Testis (tissue), 5 donors: Measurements from ENCODE around the gene ZNF532. TPM values are rescaled to one million over a fixed set of nuclear protein-coding genes. Genes with fewer than 3 reads are reported as not detected.
A peak's percentile ranks its signal among the peaks of the same experiment; 100 is the strongest.

Experiments used
- DNase-seq: peaks from one replicate; pipeline ENCODE4 v3.0.0-alpha.2; 2019
- H3K27ac ChIP-seq, 2 donors: fragments of 200-600 bp; sonication (generic); one replicate each; pipeline ENCODE4 v1.5.1; 2019
- H3K27me3 ChIP-seq: fragments of 200-600 bp; sonication (generic); one replicate; pipeline ENCODE4 v1.5.1; 2019
- H3K36me3 ChIP-seq: fragments of 200-600 bp; sonication (generic); one replicate; pipeline ENCODE4 v1.5.1; 2017; ENCODE audit warnings: low read depth; ENCODE audit errors: missing control alignments
- H3K4me1 ChIP-seq: fragments of 200-600 bp; sonication (generic); one replicate; pipeline ENCODE4 v1.5.1; 2019
- H3K4me3 ChIP-seq, 2 donors: fragments of 200-600 bp; sonication (generic); one replicate each; pipeline ENCODE4 v1.5.1; 2017 to 2019
- H3K9me3 ChIP-seq: fragments of 200-600 bp; sonication (generic); one replicate; pipeline ENCODE4 v1.5.1; 2017
- CTCF ChIP-seq, 3 experiments: fragments of 450-650 bp in 2 of 3; fragments of 200-600 bp in 1 of 3; sonication (generic) in 1 of 3; IDR thresholded peaks; one replicate each; pipeline ENCODE4 v1.5.1; 2016 to 2019; ENCODE audit warnings: antibody characterized with exemption in 3 of 3, mild to moderate bottlenecking in 2 of 3, moderate library complexity in 1 of 3
- POLR2A ChIP-seq: fragments of 450-650 bp; IDR thresholded peaks from one replicate; pipeline ENCODE4 v1.6.1; 2017; ENCODE audit warnings: antibody characterized with exemption, mild to moderate bottlenecking, moderate library complexity
- WGBS, 2 donors: methylation state at CpG; one replicate each; pipeline ENCODE4 v1.1.5; 2018; 5-methylcytosine and 5-hydroxymethylcytosine counted together
- intact Hi-C: fragments of 100-400 bp; cut with DNase I; formaldehyde crosslinking; loops from one replicate; pipeline ENCODE4 v1.15.1; 2023; ENCODE audit warnings: low total_unique reads
- long read RNA-seq, 2 donors: transcript quantifications; one replicate each; lab custom pipeline, GENCODE V29; 2026
- polyA plus RNA-seq: library from polyadenylated mRNA; stranded (reverse); fragments of 350-450 nt; fragmentation: Illumina TruSeq; extraction: RNeasy Lipid Tissue Mini Kit (QIAGEN cat#74804); gene quantifications from one replicate; pipeline ENCODE4 v1.2.3, GENCODE V29; 2014; ENCODE audit warnings: low read depth, low replicate concordance; ENCODE audit not compliant: insufficient read depth
- total RNA-seq, 2 donors: library from RNA; depleted of rRNA; stranded (reverse); fragments of >200 nt; gene quantifications; one replicate each; pipeline ENCODE4 v1.2.3, GENCODE V29; 2016

ZNF532 gene
- total RNA-seq (100 to 1,000 TPM; 122 to 131 TPM), polyA plus RNA-seq (64.0 TPM)
- long read RNA-seq, donor 1, full-length matches to known transcripts, result 17 of 17 reads
- long read RNA-seq, donor 1, partial matches to known transcripts, result 0 of 17 reads
- long read RNA-seq, donor 1, other reads (novel, unspliced or antisense), result 0 of 17 reads
- long read RNA-seq, donor 2, transcript ZNF532-203 (4 exons, 561 nt), result major isoform, 5 of 9 reads
- long read RNA-seq, donor 2, partial matches to known transcripts, result 0 of 9 reads
- long read RNA-seq, donor 2, other reads (novel, unspliced or antisense), result 0 of 9 reads

- Histone ChIP-seq H3K4me3 (peak within 1 kb of the TSS; percentile 64 to 66), H3K4me1 (peaks cover 66% of the 10 kb centered on the region)
- intact Hi-C loops, result no loop called here
Observed at GRCh38 chr18:58864146-58865032, at the start of gene ZNF532. TSS of gene ZNF532 (plus strand) at chr18:58864877. CDS start in a region left out here.

GRCh38 chr18:58819051-58819450 is 45.6 kb upstream of the ZNF532 start:
- TF ChIP-seq POLR2A (no peak), CTCF (IDR thresholded peaks at IDR 0.05) (no peak)
- intact Hi-C loops, result no loop called here
- no peak for DNase-seq
- Histone ChIP-seq H3K9me3 (no peaks in the 10 kb centered on the region), H3K4me1 (no peaks in the 10 kb centered on the region), H3K4me3 (no peak overlapping the region), H3K36me3 (no peaks in the 10 kb centered on the region), H3K27me3 (no peaks in the 10 kb centered on the region), H3K27ac (no peak overlapping the region)
- WGBS, 2 donors, result 46 to 61% methylated on average over 4 of the region's 4 CpGs

More at GRCh38 chr18:58864146-58865032, at the start of gene ZNF532:
- DNase-seq, result peak; percentile 78
- TF ChIP-seq POLR2A (no peak), CTCF (IDR thresholded peaks at IDR 0.05) (no peak)
- Histone ChIP-seq H3K27me3 (no peaks in the 10 kb centered on the region), H3K9me3 (no peaks in the 10 kb centered on the region), H3K27ac (peak within 1 kb of the TSS; percentile 98), H3K36me3 (no peaks in the 10 kb centered on the region)
- 8 to 9% methylated on average over 16 of the region's 17 CpGs for WGBS, 2 donors

GRCh38 chr18:58820251-58820650 is 44.4 kb upstream of the ZNF532 start:
- no peak overlapping the region for H3K4me3 ChIP-seq
- no peaks in the 10 kb centered on the region for H3K9me3 ChIP-seq
- TF ChIP-seq POLR2A, result no peak
- no peak for TF ChIP-seq CTCF (IDR thresholded peaks at IDR 0.05)
- 78 to 91% methylated on average over 3 of the region's 3 CpGs for WGBS, 2 donors
- intact Hi-C loops, result no loop called here
- no peaks in the 10 kb centered on the region for H3K4me1 ChIP-seq
- DNase-seq, result no peak
- H3K27me3 ChIP-seq, result no peaks in the 10 kb centered on the region
- no peaks in the 10 kb centered on the region for H3K36me3 ChIP-seq
- H3K27ac ChIP-seq, result no peak overlapping the region

- Histone ChIP-seq H3K36me3 (no peaks in the 10 kb centered on the region), H3K4me1 (peaks cover 3% of the 10 kb centered on the region), H3K27ac (no peak overlapping the region), H3K9me3 (no peaks in the 10 kb centered on the region), H3K4me3 (no peak overlapping the region), H3K27me3 (no peaks in the 10 kb centered on the region)
- 92 to 94% methylated on average over 13 of the region's 13 CpGs for WGBS, 2 donors
- intact Hi-C loops, result no loop called here
- DNase-seq, result no peak
- no peak for TF ChIP-seq POLR2A
- TF ChIP-seq CTCF (IDR thresholded peaks at IDR 0.05), result no peak
Observed at GRCh38 chr18:58822944-58823343, 41.7 kb upstream of the ZNF532 start.
